Measurements from ENCODE around the gene SULT1E1.

The SULT1E1 gene

GRCh38 chr4:69843932-69844331 is 16.0 kb downstream of the SULT1E1 start:
- TF ChIP-seq, protein P1, sequence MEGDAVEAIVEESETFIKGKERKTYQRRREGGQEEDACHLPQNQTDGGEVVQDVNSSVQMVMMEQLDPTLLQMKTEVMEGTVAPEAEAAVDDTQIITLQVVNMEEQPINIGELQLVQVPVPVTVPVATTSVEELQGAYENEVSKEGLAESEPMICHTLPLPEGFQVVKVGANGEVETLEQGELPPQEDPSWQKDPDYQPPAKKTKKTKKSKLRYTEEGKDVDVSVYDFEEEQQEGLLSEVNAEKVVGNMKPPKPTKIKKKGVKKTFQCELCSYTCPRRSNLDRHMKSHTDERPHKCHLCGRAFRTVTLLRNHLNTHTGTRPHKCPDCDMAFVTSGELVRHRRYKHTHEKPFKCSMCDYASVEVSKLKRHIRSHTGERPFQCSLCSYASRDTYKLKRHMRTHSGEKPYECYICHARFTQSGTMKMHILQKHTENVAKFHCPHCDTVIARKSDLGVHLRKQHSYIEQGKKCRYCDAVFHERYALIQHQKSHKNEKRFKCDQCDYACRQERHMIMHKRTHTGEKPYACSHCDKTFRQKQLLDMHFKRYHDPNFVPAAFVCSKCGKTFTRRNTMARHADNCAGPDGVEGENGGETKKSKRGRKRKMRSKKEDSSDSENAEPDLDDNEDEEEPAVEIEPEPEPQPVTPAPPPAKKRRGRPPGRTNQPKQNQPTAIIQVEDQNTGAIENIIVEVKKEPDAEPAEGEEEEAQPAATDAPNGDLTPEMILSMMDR (IDR thresholded peaks at IDR 0.05) = no peak

- TF ChIP-seq, protein P1 (IDR thresholded peaks at IDR 0.05) = no peak
Measured at GRCh38 chr4:69843301-69843700, 16.6 kb downstream of the SULT1E1 start.

DNA sequence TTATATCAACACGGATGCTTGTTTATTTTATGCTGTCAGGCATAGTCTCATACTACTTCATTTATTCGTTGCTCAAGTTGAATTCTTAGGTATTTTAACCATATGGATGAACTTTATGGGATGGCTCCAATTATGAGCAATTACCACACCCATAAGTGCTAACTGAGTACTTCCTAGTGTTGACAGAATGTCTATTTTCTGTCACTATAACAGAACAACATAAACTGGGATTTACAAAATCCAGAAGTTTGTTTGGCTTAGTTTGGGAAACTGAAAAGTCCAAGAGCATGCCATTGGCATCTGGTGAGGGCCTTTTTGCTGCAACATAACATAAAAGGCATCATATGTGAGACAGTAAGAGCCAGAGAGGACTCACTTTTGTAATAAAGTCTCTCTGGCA is 21.0 kb downstream of the SULT1E1 start:
- TF ChIP-seq, protein P1 (IDR thresholded peaks at IDR 0.05) = no peak

DNA sequence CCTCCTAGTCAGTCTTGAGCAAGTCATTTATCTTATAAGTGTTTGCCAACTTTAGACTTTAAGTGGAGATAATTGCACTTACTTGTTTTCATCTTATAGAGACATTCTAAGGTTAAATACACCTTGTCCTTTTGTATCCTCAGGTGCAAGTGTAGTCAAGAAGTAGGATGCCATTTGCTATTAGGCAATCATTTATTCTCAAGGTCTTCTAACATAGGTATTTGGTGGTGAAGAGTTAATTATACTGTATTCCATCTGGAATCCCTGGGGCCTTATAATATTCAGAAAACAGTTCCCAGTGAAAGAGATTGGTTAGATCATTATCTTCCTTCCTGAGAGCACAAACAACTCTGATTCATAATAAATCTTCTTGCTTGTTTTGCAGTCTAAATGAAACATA is 23.7 kb downstream of the SULT1E1 start:
- TF ChIP-seq, protein P1 (IDR thresholded peaks at IDR 0.05) = no peak

- TF ChIP-seq, protein P1 (IDR thresholded peaks at IDR 0.05) = no peak
Measured at GRCh38 chr4:69835766-69836165, 24.2 kb downstream of the SULT1E1 start.

DNA sequence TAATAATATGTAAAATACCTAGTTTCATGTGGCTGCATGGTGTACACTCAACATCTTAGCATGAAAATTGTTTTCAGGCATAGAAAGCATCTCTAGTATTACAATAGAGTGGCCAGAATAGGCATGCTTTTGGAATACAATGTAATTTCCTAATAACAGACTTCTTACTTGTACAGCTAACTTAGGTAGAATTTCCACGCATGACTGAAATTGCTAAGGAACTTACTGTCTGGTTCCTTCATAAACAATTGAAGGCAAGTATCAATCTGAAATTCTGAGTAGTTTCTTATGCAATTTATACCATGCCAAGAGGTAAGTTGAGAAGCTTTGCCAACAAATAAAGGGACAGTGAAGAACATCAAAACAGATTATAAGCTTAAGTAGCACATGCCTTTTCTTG is 26.7 kb downstream of the SULT1E1 start:
- TF ChIP-seq, protein P1 (IDR thresholded peaks at IDR 0.05) = no peak

- TF ChIP-seq, protein P1 (IDR thresholded peaks at IDR 0.05) = no peak
Measured at GRCh38 chr4:69832326-69833030, 27.5 kb downstream of the SULT1E1 start.

All from LNCAP (cell line).